Sigmoid colon (tissue), 4 donors: ENCODE measurements around the gene NPBWR2.

Experiments
- CTCF ChIP-seq, 4 experiments: fragments of 450-650 bp in 3 of 4; fragments of 200-600 bp in 1 of 4; IDR thresholded peaks; one replicate each; pipeline ENCODE4 v1.5.1; 2016 to 2019; ENCODE audit warnings: antibody characterized with exemption in 4 of 4, mild to moderate bottlenecking in 3 of 4, moderate library complexity in 2 of 4
- EP300 ChIP-seq, 4 donors: sonication (generic); formaldehyde crosslinking; IDR thresholded peaks; one replicate each; pipeline ENCODE4 v1.6.1; 2017; ENCODE audit warnings: antibody characterized with exemption in 4 of 4
- POLR2A ChIP-seq, 2 donors: fragments of 450-650 bp; IDR thresholded peaks; one replicate each; pipeline ENCODE4 v1.6.1; 2016; ENCODE audit warnings: antibody characterized with exemption in 2 of 2, mild to moderate bottlenecking in 2 of 2, moderate library complexity in 2 of 2
- POLR2AphosphoS5 ChIP-seq, 4 donors: sonication (generic); formaldehyde crosslinking; IDR thresholded peaks; one replicate each; pipeline ENCODE4 v1.6.1; 2017; ENCODE audit warnings: antibody characterized with exemption in 4 of 4

- TF ChIP-seq CTCF (IDR thresholded peaks at IDR 0.05), result no peak
- no peak for TF ChIP-seq POLR2A (IDR thresholded peaks at IDR 0.05)
- no peak for TF ChIP-seq POLR2AphosphoS5 (IDR thresholded peaks at IDR 0.05)
- no peak for TF ChIP-seq EP300 (IDR thresholded peaks at IDR 0.05)
Measured at GRCh38 chr20:64140956-64141355, 33.6 kb upstream of the NPBWR2 start.
